Measurements from ENCODE around the gene KRT25.

GRCh38 chr17:40795019-40795667 lies 40.0 kb upstream of the KRT25 start:
- TF ChIP-seq CTCF (IDR thresholded peaks at IDR 0.05; ENCODE audit: low read length) (no peak), EZH2 (IDR thresholded peaks at IDR 0.05; ENCODE audit: borderline replicate concordance, low read length) (no peak)

Measured in OCI-LY1 (cell line).